SH-SY5Y (cell line): ENCODE measurements around the gene LRRC15.

Experiments used
- GATA2 ChIP-seq: IDR thresholded peaks from 2 replicates; pipeline ENCODE4 v1.6.1; 2011; ENCODE audit warnings: mild to moderate bottlenecking, low read depth, low read length
- GATA3 ChIP-seq: IDR thresholded peaks from 2 replicates; pipeline ENCODE4 v1.6.1; 2011; ENCODE audit warnings: low read depth, mild to moderate bottlenecking, low read length, moderate library complexity

DNA sequence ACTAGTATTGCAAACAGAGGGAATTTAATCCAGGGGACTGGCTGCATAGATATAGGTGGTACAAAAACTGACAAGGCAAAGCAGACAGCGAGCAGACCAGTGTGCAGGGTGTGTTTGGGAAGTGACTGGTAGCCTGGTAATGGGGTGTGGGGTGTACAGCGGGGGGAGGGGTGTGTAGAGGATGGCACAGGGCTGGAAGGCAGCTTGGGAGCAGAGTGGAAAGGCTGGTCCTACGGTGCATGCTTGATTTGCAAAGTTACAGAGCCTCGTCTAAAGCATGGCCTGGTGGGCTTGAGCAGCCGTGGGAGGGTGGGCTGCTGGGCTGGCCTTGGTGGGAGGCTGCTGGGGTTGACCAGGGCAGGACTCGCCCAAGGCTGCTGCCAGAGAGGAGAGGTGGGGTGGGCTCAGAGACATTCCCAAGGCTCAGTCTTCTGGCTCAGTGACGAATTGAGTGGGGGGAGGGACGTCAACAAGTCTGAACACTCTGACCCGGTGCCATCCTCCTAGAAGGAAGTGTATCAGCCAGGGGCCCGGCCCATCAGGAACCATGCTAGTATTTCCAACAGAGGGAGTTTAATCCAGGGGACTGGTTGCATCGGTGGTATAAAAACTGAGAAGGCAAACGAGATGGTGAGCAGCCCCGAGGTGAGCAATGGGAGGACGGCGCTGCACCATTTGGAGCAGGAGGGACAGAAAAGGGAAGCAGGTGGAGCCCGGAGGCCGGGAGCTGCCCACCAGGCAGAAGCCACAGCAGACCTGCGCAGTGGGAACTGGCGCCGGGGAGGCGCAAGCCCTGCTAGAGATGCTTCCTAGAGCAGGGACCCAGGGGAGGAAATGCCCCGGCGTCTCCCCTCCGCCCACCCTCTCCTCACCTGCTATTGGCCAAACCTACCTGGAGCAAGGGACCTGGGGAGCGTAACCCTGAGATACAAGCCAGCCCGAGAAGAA, 47.6 kb downstream of the LRRC15 start:
- TF ChIP-seq GATA3 (no peak), GATA2 (no peak)
